VCaP (cell line): ENCODE measurements around the gene SIMC1.
"Not testable (repeated sequence)": the region's sequence is repeated elsewhere in the genome, so short reads cannot be mapped to it uniquely, and the experiment has no call there.

Source experiments
- H3K27ac ChIP-seq: fragments of 450-650 bp; 2 replicates; pipeline ENCODE4 v1.5.1; 2017
- TF ChIP-seq, protein P1 (sequence below): fragments of 450-650 bp; conservative IDR thresholded peaks from 2 replicates; pipeline ENCODE4 v1.5.1; 2017; ENCODE audit warnings: mild to moderate bottlenecking, moderate library complexity

The SIMC1 gene

DNA sequence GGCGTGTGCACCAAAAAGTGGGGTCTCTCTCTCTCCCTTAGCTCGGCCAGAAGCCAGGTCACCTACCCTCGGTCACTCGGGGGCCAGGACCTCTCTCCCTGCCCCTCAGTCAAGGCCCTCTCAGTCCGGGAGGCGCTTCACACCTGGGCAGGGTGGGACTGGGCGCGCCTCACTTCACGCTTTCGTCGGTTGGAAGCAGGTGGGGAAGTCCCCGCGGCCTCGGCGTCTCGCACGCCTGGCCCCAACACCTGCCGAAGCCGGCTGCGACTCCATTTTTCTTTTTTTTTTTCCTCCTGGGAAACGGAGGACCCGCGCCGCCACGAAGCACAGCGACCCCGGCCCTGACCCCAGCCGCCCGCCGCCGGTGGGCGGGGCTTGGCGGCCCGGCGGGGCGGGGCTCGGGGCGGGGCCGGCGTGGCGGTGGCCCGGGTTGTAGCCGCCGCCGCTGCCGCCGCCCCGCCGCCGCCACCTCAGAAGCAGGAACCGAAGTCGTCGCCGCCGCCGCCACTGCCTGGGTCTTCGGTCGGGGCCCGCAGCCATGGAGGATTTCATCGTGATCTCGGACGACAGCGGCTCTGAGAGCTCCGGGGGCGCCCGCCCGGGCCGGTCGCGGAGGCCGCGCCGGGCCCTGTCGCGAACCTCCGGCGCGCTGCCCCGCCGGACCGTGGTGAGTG is at the start of gene SIMC1:
SIMC1 (plus strand) TSS at position 454 of the 674 bp plus-strand sequence; CDS start at position 539, 85 bp downstream.
- not testable (repeated sequence) for H3K27ac ChIP-seq

DNA sequence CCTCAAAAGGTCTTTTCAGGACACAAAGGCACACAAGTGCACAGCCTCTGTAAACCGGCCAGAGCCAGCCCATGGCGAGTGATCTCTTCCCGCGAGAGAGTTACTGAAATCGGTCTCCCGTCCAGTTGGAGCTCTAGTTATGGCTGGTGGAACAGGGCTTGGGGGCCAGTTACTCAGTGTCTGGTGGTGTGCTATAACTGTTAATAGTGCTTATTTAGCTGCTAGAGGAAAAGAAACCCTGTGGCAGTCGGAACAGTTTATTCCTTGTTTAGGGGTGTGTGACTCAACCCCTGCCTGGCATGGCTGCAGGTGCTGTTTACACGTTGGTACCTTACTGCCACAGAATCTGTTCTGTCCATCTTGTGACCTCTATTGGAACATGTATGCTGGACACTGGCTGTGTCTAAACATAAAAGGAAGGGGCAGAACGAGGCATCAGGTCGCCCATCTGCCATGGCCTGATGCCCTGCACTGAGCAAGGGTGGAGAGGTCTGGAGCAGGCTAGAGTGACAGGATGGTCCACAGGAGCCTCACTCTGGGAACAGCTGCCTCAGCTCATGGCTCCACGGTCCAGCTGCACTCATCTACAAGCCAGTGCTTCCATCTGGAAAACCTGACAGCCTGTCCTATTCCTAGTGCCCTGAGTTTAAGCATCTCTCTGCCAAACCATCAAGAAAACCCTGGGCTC is 49.6 kb upstream of the SIMC1 start:
- TF ChIP-seq, protein P1, sequence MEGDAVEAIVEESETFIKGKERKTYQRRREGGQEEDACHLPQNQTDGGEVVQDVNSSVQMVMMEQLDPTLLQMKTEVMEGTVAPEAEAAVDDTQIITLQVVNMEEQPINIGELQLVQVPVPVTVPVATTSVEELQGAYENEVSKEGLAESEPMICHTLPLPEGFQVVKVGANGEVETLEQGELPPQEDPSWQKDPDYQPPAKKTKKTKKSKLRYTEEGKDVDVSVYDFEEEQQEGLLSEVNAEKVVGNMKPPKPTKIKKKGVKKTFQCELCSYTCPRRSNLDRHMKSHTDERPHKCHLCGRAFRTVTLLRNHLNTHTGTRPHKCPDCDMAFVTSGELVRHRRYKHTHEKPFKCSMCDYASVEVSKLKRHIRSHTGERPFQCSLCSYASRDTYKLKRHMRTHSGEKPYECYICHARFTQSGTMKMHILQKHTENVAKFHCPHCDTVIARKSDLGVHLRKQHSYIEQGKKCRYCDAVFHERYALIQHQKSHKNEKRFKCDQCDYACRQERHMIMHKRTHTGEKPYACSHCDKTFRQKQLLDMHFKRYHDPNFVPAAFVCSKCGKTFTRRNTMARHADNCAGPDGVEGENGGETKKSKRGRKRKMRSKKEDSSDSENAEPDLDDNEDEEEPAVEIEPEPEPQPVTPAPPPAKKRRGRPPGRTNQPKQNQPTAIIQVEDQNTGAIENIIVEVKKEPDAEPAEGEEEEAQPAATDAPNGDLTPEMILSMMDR: no peak
- no peak overlapping the region for H3K27ac ChIP-seq

DNA sequence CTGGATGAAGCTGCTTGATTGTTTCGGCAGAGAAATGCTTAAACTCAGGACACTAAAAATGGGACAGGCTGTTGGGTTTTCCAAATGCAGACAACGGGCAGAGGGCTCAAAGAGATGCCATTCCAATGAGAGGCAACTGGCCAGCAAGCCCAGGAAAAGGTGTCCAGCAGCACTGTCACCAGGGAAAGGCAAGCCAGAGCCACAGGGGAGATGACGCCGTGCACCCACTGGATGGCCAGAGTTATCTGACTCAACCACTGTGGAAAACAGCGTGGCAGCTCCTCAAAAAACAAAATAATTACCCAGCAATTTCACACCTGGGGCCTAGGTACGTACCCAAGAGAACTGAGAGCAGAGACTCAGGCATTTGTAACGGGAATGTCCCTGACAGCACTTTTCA is 48.4 kb upstream of the SIMC1 start:
- TF ChIP-seq, protein P1: no peak
- H3K27ac ChIP-seq: no peak overlapping the region

DNA sequence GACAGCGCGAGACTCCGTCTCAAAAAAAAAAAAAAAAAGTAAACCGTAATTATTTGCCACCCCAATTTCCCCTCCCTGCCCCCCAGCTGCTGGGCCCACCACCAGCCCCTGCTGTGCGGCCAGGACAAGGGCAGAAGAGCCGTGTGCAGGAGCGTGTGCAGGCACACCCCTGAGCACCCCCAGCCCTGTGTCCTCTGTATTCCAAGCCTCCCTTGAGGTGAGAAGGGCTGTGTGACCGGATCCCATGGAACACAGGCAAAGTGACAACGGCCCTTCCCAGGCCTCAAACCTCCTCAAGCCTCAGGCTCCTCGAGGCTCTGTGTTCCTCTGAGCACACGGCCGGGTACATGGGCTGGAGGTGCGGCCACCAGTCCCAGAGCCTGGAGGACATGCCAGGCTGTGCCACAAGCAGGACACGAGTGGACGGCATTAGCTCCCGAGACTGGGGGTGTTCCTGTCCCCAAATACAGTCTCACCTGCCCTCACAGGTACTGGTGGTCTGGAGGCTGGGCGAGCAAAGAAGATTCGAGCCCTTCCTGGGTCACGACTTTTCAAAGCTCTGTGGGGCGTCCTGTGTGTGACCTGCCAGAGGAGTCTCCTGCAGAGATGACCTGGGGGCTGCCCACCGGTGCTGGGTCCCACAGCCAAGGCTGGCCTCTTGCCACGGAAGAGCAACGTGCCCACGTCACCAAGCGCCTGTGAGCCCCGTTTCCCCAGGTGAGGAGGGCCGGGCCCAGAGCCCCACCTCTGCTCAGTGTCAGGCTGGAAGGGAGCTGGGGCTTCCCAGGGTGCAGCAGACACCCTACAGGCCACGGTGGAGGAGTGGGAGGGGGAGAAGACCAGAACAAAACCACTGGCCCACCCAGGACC is 47.1 kb upstream of the SIMC1 start:
- TF ChIP-seq, protein P1: no peak
- H3K27ac ChIP-seq: no peak overlapping the region

DNA sequence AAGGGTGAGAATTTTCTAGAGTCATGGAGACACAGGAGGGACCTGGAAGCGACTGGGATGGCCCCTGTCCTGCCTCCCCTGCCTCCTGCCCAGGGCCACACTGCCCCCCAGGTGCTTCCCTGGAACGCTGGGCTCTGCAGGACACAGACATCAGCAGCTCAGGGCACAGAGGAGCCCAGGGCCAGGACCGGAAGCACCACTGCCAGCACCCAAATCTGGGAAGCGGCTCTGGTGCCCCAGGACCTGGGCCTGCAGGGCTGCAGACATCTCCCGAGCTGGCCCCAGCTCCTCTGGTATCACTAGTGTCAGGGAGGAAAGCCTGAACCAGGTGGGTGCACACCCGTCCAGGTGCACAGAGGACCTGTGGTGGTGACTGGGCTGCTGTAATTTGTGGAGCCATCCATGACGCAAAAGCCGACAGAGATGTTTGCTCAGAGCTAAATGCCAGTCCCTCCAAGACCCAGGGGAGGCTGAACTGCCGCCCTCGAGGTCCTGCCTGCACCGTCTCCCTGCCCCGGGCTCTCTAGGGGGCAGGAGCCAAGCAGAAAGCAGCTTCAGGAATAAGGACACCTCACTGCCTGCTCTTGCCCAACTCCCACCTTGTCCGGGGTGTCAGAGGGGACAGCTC is 46.0 kb upstream of the SIMC1 start:
- TF ChIP-seq, protein P1: no peak
- H3K27ac ChIP-seq: no peak overlapping the region

DNA sequence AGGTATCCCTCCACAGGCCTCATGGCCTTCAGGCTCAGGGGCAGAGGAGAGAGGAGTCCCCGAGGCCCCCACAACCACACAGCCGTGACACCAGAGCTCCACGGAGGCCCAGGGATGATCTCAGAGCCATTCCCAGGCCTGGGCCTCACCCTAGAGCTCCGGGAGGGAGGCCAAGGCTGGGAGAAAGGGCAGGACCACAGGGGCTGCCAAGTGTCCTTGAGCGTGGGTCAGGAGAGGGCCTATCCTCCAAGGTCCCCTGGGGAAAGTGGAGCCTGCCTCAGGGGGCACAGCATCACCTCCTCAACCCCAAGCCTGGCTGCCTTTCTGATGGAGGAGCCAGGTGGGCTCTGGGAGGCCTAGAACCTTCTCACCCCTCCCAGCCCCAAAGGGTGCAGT is 45.5 kb upstream of the SIMC1 start:
- H3K27ac ChIP-seq: not testable (repeated sequence)

DNA sequence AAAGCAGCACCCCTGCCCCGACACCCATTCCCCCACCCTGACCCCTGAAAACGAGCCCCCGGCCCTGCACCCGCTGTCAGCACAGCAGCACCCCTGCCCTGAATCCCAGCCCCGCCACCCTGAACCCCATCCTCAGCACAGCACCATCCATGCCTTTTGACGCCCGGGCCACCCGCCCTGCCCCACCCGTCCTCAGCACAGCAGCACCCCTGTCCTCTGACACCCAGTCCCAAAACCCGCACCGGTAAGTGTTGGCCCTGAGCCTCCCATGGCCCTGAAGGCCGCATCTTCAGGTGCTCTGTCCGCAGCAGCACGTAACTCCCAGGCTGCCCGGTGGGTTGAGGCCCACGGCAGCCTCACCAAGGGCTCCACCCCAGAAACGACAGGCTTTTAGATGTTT is 44.6 kb upstream of the SIMC1 start:
- H3K27ac ChIP-seq: not testable (repeated sequence)

DNA sequence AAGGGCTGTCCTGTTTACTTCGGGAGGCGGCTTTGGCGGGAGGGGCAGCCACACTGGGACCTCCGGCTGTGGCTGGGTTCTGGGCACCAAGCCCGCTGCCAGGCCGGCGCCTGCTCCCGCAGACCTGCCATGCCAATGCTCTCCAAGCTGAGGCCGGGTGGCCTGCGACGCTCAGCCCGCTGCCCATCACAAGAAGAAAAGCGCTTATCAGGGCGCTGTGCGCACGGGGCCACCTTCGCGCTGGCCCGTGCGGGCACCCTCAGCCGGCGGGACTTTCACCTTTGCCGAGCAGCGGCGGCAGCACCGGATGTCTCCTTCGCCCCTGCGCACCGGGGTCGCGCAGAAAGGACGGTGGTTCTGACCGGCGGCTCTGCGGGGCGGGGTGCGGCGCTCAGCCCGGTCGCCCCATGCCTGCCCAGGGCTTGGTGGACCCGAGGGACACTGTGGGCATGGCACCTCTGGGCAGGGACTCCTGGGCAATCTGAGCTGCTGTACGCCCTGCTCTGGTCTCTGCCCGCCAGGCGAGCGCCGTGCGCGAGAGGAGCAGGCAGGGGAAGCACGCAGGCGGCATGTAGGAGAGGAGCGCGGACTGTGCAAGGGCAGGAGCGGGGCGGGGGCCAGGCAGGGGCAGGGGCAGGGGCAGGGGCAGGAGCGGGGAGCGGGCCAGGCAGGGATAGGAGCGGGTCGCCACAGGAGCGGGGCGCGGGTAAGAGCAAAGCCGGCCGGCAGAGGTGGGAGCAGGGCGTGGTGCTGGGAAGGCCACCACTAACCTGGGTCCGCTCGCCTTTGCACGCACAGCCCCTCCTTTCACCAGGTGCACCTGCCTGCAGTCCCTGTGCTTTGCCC is 43.8 kb upstream of the SIMC1 start:
- H3K27ac ChIP-seq: not testable (repeated sequence)

DNA sequence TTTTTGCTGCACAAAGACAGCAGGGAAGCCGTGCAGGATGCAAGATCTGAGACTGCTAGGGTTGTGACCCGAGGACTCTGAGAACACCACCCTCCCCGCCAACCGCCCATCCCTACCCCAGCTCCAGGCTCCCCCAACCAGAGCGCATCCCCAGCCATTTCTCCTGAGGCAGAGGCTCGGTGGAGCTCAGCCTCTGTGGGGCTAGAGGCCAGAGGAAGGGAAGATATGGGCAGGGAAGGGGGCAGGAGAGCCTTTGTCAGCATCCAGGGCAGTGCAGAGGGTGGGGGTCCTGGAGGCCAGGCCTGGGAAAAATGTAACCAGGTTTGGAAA is 43.2 kb upstream of the SIMC1 start:
- H3K27ac ChIP-seq: not testable (repeated sequence)

DNA sequence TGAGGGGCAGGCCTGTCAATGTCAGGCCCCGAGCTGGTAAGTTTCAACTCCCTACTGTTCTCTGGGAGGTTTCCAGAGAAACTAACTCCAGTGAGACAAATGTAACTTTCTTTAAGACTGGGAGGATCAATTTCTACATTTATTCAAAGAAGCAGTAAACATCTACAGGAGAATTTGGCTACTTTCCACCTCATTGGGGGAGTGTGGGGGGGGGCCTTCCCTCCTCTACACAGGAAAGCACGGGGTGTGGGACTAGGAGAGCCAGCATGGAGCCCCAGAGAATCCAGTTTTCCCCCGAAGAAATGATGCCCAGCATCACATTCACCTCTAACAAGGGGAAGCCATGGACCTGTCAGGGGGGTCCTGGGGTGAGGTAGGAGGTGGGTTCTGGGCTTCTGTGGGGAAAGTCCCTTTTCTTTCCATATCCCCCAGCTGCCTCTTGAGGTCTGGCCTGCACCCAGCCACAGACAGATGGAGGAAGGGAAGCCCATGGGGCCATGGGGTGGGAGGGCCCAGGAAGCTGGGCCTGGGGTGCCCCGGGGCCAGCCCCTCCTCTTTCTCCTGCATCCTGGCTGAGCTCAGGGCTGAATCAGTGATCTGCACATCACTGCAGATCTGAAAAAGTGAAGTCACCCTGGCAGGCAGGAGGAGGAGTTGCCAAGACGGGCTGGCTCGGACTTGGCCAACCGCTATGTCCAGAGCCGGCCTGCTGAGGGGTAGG is 42.6 kb upstream of the SIMC1 start:
- H3K27ac ChIP-seq: not testable (repeated sequence)

DNA sequence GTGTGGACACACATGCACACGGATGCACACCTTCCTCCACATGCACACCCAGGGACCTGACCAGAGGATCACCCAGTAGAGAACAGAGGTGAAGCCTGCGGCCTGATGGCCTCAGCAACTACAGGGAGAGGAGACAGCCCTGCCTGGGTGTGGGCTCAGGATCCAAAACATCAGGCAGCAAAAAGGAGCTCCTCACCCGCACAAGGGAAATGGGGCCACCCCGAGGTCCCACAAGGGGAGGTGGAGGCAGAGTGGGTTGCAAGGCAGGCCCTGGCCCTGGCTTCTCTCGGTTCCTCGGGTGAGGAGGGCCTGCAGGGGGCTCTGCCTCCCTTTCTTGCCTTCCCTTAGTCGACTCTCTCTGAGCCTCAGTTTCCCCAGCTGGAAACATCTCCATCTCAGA is 41.4 kb upstream of the SIMC1 start:
- H3K27ac ChIP-seq: not testable (repeated sequence)

DNA sequence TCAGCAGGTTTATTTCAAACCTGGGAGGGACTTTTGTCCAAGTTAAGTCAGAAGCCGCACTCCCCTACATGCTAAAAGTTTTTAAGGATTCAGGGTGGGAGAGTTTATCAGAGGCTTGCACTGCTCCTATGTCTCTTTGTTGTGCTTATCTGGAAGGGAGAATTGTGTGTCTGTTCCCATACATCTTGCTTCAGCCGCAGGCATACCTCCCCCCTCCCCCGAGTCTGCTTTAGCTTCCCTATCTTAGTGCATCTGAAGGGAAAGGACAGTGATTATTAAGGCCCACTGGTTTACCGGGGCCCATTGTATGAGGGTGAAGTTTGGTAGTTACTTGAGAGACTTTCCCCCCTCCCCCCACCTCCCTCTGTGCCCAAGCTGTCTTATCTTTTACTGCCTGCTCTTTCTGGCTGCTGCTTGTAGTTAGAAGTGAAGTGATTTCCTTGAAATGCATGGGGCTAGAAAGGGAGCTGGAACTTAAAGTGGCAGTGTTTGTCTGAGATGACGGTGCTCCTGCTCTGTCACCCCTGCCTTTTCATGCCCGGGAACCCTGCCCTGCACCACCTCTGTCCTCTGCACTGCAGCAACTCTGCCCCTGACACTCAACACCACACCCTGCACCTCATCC is 40.9 kb upstream of the SIMC1 start:
- not testable (repeated sequence) for H3K27ac ChIP-seq

DNA sequence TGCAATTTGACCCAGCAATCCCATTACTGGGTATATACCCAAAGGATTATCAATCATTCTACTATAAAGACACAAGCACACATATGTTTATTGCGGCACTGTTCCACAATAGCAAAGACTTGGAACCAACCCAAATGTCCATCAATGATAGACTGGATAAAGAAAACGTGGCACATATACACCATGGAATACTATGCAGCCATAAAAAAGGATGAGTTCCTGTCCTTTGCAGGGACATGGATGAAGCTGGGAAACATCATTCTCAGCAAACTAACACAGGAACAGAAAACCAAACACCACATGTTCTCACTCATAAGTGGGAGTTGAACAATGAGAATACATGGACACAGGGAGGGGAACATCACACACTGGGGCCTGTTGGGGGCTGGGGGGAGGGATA is 39.9 kb upstream of the SIMC1 start:
- not testable (repeated sequence) for H3K27ac ChIP-seq
